Fibroblast of lung (primary cell): ENCODE measurements around the gene L3MBTL3. TPM values are rescaled to one million over a fixed set of nuclear protein-coding genes. Genes with fewer than 3 reads are reported as not detected.

Experiments used
- DNase-seq, 2 donors: peaks; one replicate each; pipeline versions ENCODE4 v3.0.0 to v3.0.0-alpha.2; 2010; ENCODE audit warnings: low read depth in 2 of 2
- H2AFZ ChIP-seq: 2 replicates; pipeline ENCODE4 v1.5.1; 2012; ENCODE audit warnings: low read length, control low read depth, inconsistent platforms
- H3K27ac ChIP-seq: 2 replicates; pipeline ENCODE4 v1.5.1; 2011; ENCODE audit warnings: low read length, control low read depth; ENCODE audit not compliant: insufficient read depth
- H3K27me3 ChIP-seq: 2 replicates; pipeline ENCODE4 v1.5.1; 2011; ENCODE audit warnings: mild to moderate bottlenecking, low read length; ENCODE audit not compliant: control insufficient read depth, insufficient read depth
- H3K36me3 ChIP-seq: 2 replicates; pipeline ENCODE4 v1.5.1; 2011; ENCODE audit warnings: low read length; ENCODE audit not compliant: control insufficient read depth, insufficient read depth
- H3K4me1 ChIP-seq: 2 replicates; pipeline ENCODE4 v1.5.1; 2011; ENCODE audit warnings: low read length; ENCODE audit not compliant: control insufficient read depth, insufficient read depth; ENCODE audit errors: extremely low read depth
- H3K4me2 ChIP-seq: 2 replicates; pipeline ENCODE4 v1.5.1; 2011; ENCODE audit warnings: low read length, control low read depth; ENCODE audit not compliant: insufficient read depth; ENCODE audit errors: extremely low read depth
- H3K4me3 ChIP-seq, 4 experiments: fragments of 200-600 bp in 1 of 4; sonication (generic) in 1 of 4; replicated peaks in 1 of 4; 2 replicates each; pipeline ENCODE4 v1.5.1; 2011 to 2016; ENCODE audit warnings: low read length in 4 of 4, low read depth in 3 of 4, mild to moderate bottlenecking in 3 of 4, control low read depth in 2 of 4, inconsistent platforms in 1 of 4, mixed read lengths in 1 of 4; ENCODE audit not compliant: insufficient read depth in 1 of 4; ENCODE audit errors: control extremely low read depth in 1 of 4
- H3K79me2 ChIP-seq: 2 replicates; pipeline ENCODE4 v1.5.1; 2012; ENCODE audit warnings: mild to moderate bottlenecking, low read length, inconsistent platforms; ENCODE audit not compliant: control insufficient read depth, insufficient read depth
- H3K9ac ChIP-seq: 2 replicates; pipeline ENCODE4 v1.5.1; 2011; ENCODE audit warnings: mild to moderate bottlenecking, low read length, control low read depth; ENCODE audit not compliant: insufficient read depth
- H3K9me3 ChIP-seq: 2 replicates; pipeline ENCODE4 v1.5.1; 2012; ENCODE audit warnings: low read depth, low read length; ENCODE audit not compliant: control insufficient read depth, insufficient read depth
- H4K20me1 ChIP-seq: 2 replicates; pipeline ENCODE4 v1.5.1; 2011; ENCODE audit warnings: low read length; ENCODE audit not compliant: control insufficient read depth, insufficient read depth; ENCODE audit errors: extremely low read depth
- CTCF ChIP-seq, 2 donors: IDR thresholded peaks in 1 of 2; conservative IDR thresholded peaks in 1 of 2; 1 replicate in 1 of 2; 2 replicates in 1 of 2; pipeline ENCODE4 v1.5.1; 2011 to 2012; ENCODE audit warnings: low read length in 2 of 2, control low read depth in 1 of 2, inconsistent platforms in 1 of 2, low read depth in 1 of 2, mild to moderate bottlenecking in 1 of 2
- EZH2 ChIP-seq: IDR thresholded peaks from 2 replicates; pipeline ENCODE4 v1.5.1; 2012; ENCODE audit warnings: low read length, control low read depth, mild to moderate bottlenecking; ENCODE audit errors: missing control alignments
- polyA plus RNA-seq, 2 donors: library from polyadenylated mRNA; depleted of rRNA in 1 of 2; stranded (reverse) in 1 of 2; unstranded in 1 of 2; fragments of >200 nt; gene quantifications; 2 replicates each; pipeline ENCODE4 v1.2.1, GENCODE V29; 2011 to 2012; ENCODE audit warnings: missing spikeins in 1 of 2
- total RNA-seq: library from RNA; depleted of rRNA; stranded (reverse); fragments of >200 nt; gene quantifications from 2 replicates; pipeline ENCODE4 v1.2.1, GENCODE V29; 2014

Gene L3MBTL3
- total and polyA plus RNA-seq, 2 donors (not counting 1 experiment from before 2014, with no cell fraction given) = 5.6 to 6.7 TPM

- DNase-seq = no peak
- Histone ChIP-seq H4K20me1 (no peaks in the 10 kb centered on the region), H3K9me3 (no peaks in the 10 kb centered on the region), H2AFZ (no peak overlapping the region), H3K4me3 (no peak overlapping the region), H3K4me2 (no peak overlapping the region), H3K27me3 (no peaks in the 10 kb centered on the region), H3K4me1 (no peaks in the 10 kb centered on the region), H3K9ac (no peak overlapping the region), H3K36me3 (no peaks in the 10 kb centered on the region), H3K79me2 (no peaks in the 10 kb centered on the region), H3K27ac (no peak overlapping the region)
- no peak for TF ChIP-seq EZH2
- TF ChIP-seq CTCF (conservative IDR thresholded peaks at IDR 0.05 in 1 of 2, IDR thresholded peaks at IDR 0.05 in 1 of 2; ENCODE audit: low read depth in 1 of 2, low read length in 2 of 2) = no peak
These were observed 171.4 kb downstream of the L3MBTL3 start for GRCh38 chr6:130189531-130190397.

Other genes starting within 250 kb of the L3MBTL3 start
- not detected in 2 replicates for gene TMEM244, start 157.3 kb upstream of the L3MBTL3 start, total RNA-seq
- not detected in 2 replicates for gene TMEM244, start 157.3 kb upstream of the L3MBTL3 start, polyA plus RNA-seq
- gene SAMD3, start 204.4 kb downstream of the L3MBTL3 start, total RNA-seq = 2.8 and 4.9 TPM in 2 replicates
- gene SAMD3, start 204.4 kb downstream of the L3MBTL3 start, polyA plus RNA-seq = 1.5 and 3.9 TPM in 2 replicates